GM18511 (cell line): ENCODE measurements around the gene ARFIP1.
A peak's percentile ranks its signal among the peaks of the same experiment; 100 is the strongest.
"Not testable (repeated sequence)": the region's sequence is repeated elsewhere in the genome, so short reads cannot be mapped to it uniquely, and the experiment has no call there.

Experiments
- ATAC-seq: cut with Tn5 transposase; IDR thresholded peaks from one replicate; pipeline ENCODE4 v1.9.1; 2021; ENCODE audit warnings: mild to moderate bottlenecking, moderate library complexity; ENCODE audit not compliant: unreplicated experiment

ARFIP1 gene, protein sequence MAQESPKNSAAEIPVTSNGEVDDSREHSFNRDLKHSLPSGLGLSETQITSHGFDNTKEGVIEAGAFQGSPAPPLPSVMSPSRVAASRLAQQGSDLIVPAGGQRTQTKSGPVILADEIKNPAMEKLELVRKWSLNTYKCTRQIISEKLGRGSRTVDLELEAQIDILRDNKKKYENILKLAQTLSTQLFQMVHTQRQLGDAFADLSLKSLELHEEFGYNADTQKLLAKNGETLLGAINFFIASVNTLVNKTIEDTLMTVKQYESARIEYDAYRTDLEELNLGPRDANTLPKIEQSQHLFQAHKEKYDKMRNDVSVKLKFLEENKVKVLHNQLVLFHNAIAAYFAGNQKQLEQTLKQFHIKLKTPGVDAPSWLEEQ

DNA sequence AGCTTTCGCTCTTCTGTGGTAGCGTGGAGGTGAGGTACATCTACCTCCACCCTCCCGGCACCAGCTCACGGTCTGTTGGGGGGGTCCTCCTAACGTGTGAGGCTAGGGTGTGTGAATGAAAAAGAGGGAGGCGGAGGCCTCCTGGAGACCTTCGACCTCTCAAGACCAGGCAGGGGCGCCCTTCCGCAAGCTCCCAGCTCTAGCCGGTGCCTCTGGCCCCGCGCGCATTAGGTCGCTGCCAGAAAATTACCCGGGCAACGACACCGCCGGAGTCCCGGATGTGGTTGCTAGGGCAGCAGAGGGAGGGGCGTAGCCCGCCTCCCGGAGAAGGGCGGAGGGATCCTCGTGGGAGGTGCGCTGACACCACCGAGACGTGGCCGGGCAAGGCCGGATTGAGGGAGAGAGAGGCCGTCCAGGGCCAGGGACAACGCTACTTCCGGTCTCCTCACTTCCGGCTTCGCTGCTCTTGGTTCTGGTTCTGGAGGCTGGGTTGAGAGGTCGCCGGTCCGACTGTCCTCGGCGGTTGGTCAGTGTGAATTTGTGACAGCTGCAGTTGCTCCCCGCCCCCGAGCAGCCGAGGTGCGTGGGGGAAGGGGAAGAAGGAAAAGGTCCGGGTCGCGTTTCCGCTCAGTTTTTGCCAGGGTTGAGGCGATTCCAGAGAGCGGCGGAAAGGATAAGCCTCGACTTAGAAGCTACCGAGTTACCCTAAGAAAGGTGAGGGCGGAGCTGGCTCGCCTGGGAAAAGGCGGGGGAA is at the start of gene ARFIP1, which contains the start of gene TIGD4:
TSS of gene ARFIP1 (plus strand) at position 442 of the 754 bp plus-strand sequence. CDS start 49,680 bp downstream, outside the sequence.
TSS of gene TIGD4 (minus strand) at position 218 of the 754 bp plus-strand sequence. CDS start 8,726 bp downstream, outside the sequence.
- ATAC-seq = peak; percentile 94

DNA sequence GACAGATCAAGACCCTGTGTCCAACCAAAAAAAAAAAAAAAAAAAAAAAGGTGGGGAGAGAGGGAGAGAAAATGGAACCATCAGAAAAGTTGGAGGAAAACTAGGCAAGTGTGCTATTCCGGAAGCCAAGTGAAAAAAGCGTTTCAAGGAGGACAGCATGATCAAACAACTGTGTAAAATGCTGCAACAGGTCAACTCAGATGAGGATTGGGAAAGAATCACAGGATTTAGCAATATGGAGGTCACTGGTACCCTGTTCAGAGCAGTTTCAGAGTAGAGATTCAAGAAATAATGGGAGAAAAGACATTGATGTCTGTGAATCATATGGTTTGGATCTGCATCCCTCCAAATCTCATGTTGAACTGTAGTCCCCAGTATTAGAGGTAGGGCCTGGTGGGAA is 47.8 kb upstream of the ARFIP1 start:
- no peak for ATAC-seq

DNA sequence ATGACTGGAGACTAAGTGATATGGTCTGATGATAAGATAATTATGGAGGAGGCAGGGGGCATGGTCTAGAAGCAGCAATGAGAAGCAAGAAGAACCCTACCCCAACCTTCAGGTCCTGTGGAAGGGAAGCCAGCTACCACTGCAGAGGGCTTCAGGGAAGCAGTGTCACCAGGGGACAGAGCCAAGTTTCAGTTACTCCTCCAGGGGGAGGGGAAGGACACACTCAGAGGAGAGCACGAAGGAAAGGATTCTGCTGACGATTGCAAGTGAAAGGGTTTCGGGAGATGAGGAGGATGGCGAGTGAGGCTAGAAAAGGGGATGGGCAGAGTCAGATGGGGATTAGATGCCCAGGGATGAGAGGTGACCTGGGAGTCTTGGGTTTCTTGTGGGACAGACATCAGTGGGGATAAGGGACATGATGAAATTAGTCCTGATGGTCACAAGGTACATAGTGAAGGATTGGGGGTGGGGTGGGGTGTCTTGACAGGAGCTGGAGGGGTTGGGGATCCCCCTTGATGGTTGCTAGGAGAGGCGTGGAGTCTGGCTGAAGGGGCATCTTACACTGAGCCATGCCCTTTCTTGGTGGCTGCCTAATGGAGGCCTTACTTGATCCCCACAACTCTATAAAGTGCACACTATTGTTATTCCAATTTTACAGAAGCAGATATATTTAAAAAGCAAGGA is 45.6 kb upstream of the ARFIP1 start:
- ATAC-seq = no peak

DNA sequence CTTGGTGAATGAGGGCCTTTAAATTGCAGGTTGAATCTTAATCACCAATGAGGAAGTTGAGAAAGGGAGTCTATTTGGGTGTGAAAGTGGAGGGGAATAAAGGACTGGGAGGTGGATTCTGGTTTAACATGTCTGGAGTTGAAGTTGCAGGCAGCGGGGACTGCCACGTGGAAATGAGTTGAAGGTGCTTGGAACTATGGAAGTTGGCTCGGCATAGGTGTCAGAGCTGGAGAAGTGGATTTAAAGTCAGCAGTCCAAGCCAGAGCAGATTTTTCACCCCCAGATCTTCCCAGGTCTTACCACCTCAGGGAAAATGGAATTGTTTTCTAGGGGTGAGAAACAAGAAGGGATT is 45.1 kb upstream of the ARFIP1 start:
- ATAC-seq = no peak

DNA sequence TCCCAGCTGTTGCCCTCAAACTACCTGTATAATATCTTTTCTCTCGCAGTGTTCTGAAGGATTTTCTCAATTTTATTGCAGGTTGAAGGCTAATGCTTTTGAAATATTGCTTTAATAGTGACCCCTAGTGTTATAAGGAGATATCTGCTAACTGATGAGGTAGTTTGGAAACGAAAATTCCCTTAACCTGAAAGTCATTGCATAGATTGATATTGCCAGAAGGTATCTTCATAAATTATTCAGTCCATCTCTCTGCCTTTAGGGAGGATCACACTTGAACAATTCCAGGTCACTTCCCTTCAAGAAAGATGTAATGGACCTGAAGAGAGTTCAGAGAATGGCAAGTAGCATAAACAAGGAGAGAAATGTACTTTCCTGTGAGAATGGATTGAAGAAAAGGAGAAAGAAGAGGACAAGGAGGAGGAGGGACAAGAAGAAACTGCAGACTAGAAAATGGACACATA is 44.3 kb upstream of the ARFIP1 start:
- ATAC-seq = no peak

DNA sequence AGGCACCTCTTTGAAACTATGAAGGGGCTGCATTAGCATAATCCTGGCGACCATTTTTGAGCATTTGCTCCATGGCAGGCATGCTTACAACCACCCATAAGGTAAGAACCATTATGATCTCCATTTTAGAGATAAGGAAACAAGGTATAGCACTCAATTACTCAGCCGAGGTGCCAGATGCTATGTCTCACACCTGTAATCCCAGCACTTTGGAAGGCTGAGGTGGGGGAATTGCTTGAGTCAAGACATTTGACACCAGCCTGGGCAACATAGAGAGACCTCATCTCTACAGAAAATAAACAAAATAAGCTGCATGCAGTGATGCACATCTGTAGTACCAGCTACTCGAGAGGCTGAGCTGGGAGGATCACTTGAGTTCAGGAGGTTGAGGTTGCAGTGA is 43.8 kb upstream of the ARFIP1 start:
- ATAC-seq = no peak

DNA sequence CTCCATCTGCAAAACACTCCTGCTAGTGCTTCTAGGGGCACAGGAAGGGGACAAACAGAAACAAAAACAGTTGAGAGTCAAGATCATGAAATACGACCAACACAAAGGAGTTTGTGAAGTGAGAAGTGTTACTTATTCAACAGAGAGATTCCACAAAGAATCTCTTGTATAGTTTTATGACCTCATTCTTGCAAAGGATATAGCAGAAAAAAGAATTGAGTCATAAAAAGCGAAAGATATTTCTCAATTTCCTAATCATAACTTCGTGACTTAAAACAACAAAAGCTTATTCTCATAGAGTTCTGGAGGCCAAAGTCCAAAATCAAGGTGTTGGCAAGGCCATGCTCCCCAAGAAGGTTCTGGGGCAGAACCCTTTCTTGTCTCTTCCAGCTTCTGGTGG is 40.9 kb upstream of the ARFIP1 start:
- ATAC-seq = no peak

DNA sequence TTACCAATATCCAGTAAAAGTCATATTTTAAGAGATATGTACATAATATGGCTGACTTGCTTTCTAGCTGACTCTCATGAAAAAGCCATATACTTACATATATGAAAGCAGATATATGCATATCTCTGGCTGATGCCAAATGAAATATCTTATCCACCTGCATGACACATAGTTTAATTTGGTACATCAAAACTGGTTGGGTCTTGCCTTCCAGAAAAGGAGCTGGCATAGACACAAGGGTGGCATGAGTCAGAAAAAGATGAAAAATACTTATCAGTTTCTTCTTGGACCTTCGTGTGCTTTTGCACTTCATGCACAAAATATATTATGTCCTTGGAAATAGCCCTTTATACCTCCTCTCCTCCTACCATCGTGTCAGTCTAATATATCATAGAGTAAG is 32.3 kb upstream of the ARFIP1 start:
- ATAC-seq = no peak

DNA sequence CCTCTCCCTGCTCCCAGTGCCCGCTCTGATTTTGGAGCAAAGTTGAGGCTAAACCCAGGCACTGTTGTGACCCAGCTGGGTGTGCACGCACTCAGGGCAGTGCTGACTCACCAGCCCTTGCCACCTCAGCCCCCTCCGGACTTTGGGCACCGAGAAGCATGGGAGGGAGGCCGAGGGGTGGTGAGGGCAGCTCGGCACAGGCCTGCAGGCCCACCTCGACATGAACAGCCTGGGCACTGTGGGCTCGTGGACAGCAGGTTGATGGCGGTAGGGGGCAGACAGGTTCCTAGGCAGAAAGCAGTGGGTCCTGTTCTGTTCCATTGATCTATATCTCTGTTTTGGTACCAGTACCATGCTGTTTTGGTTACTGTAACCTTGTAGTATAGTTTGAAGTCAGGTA is 31.1 kb upstream of the ARFIP1 start:
- no peak for ATAC-seq

DNA sequence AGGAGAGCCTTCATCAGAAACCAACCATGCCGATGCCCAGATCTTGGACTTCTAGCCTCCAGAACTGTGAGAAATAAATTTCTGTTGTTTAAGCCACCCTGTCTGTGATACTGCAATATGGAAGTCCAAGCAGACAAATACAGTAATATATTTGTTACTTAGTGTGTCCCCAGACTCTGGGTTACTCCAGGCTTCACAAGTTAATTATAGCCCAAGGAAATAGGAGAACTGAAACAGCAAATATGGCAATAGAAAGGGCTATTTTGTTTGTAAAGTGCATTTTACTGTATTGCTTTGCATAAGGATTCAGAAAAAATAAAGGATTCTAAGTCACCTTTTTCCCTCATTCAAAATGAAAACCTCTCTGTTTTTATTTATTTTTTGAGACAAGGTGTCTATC is 16.0 kb upstream of the ARFIP1 start:
- no peak for ATAC-seq

DNA sequence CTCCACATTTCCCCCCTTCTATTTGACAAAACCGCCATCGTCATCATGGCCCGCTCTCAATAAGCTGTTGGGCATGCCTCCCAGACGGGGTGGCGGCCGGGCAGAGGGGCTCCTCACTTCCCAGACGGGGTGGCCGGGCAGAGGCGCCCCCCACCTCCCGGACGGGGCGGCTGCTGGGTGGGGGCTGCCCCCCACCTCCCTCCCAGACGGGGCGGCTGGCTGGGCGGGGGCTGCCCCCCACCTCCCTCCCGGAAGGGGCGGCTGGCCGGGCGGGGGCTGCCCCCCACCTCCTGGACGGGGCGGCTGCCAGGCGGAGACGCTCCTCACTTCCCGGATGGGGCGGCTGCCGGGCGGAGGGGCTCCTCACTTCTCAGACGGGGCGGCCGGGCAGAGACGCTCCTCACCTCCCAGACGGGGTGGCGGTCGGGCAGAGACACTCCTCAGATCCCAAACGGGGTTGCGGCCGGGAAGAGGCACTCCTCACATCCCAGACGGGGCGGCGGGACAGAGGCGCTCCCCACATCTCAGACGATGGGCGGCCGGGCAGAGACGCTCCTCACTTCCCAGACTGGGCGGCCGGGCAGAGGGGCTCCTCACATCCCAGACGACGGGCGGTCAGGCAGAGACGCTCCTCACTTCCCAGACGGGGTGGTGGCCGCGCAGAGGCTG is 14.6 kb upstream of the ARFIP1 start:
- ATAC-seq = not testable (repeated sequence)

DNA sequence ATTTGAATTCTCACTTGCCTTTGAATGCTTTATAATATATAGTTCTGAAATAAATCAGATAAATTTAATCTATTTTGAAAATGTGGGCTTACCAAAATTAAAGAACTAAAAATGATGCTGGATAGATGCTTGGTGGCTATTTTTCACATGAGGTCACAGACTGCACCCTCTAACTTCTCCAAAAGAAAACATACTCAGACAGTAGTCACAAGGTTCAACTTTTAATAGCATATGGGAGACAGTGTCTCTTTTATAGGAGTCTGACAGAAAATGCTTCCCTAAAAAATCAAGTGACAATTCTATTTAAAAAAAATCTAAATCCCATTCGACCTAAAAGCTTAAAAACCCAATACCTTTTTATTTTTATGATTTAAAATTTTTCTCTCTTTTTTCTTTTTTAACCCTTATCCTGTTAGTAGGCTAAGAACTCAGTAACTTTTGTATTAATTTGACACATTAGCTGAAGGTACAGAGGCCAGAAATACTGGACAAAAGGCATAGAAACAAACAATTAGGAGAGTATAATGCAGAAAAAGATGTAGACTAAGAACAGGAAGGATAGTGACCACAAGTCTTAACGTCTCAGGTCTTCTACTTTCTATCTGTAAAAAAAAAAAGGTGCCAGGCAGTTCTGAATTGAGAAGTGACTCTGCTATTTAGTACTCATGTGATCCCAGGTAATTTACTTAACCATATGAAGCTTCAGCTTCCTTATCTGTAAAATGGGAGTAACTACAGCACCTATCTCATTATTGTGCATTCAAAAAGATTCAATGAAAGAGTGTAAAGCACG is 7.8 kb upstream of the ARFIP1 start:
- ATAC-seq = peak; percentile 96

DNA sequence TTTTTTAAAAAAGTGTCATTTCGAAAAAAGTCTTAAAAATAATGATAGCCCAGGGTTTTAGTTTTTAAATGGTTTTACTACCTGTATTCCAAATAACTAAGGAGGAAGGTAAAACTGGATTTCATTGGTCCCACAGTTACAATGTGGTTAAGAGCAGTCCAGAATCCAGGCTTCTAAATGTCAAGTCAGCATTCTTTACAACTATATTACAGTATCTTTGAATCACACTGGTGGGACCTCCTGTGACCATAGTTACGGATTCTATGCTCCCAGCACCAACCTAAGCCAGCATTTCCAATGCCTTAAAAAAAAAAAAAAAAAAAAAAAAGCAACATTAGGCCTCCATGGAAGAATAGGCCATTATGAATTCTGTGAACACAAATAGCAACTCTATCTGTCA is 6.4 kb upstream of the ARFIP1 start:
- no peak for ATAC-seq

DNA sequence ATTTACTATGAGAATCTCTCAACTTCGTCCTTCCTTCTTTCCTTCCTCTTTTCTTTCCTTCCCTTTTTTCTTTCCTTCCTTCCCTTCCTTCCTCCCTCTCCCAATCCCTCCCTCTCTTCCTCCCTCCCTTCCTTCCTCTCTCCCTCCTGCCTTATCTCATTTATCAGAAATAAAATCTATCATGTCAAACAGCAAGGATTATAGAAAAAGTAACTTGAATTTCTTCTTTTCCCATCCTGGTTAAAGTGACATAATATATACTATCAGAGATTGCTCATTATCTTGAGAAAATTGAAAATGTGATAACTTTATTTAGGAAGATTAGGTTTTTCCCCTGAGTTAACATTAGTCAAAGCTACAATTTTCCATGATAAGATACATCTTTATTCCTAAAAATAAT is 5.8 kb upstream of the ARFIP1 start:
- ATAC-seq = no peak

DNA sequence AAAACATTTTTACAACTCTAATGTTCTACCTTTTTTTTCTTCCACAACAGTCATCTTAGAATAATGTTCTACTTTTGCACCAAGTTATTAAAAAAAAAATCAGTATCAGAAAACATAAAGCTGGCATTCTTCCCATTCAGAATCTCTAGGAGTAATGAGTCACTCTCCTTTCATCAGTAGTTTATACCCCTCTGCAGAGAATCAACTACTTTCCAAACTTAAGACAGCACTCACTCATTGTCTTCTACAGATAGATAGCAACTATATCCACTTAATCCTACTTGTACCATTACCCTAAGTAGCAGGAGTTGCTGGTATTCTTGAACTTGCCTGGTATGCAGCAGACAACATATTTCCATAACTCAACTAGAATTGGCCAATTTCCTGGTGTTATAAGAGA is 3.4 kb upstream of the ARFIP1 start:
- ATAC-seq = no peak

DNA sequence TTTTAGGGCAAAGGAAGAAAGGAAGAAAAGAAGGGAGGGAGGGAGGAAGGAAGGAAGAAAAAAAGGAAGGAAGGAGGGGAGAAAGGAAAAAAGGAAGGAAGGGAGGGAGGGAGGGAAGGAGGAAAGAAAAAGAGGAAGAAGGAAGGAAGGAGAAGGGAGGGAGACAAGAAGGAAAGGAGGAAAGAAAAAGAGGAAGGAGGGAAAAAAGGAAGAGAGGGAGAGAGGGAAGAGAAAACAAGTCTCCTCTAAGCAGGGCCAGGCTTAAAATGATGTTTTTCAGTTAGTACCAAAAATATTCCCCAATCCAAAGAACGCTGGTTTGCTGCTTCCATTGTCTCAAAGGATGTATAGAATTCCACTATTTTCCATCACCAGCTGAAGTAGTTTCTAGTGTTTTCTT is 2.3 kb upstream of the ARFIP1 start:
- ATAC-seq = no peak

DNA sequence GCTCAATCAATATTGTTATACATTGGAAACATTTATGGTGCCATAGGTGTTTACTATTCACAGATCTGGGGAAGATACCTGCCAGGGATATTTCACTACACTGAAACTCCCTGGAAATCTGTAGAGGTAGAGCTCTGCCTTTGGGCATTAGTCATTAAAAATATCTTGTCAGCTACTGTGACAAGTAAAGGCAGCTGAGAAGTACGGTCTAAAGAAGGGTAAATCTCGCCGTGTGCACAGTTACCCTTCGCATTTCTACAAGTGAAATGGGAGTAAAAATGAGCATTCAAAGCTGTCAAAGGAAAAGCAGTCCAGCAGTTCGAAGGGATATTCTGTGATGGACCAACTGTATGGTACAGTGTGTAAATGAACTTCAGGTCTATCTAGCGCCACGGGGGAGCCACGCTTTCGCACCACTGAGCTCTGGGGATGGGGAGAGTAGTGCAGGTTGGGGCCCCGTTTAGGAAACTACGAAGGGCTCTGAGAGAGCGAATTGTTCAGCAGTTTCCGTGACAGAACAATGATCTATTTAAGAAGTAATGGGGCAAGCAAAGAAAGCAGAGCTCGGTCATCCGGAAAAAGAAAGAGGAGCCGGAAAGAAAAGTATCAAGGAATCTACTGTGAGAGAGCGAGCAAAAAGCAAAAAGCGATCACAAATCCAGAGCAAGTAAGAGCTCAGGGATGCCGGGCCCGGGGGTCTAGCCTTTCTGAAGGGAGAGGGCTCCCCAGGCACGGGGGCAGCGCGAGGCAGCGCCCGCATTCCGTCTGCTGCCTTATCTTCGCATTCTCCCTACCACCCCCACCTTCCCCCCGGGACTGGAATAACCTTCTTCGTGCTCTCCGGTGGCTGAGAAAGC is 870 bp upstream of the ARFIP1 start:
- peak; percentile 29 for ATAC-seq

DNA sequence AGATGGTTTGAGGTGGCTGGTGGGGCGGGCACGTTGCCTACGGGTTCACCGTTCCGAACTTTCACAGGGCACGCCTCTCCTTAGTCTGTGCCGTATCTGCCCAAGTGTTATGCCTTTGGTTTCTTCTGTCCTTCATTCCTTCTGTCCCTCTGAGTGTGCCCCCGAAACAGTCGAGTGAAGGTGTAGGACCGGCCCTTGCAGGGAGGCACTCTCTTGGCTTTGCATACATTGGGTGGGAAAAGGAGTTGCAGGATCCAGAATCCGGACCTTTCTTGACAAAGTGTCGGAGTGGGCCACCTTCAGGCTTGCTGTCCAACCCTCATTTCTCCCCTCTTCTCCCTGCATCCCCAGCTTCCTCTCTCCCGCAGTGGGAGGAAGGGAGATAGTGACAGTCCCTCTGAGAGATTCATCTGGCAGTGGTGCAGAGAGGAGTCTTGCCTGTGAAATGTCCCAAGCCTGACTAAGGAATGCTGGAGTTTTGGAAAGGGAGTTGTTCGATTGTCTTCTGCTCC is 569 bp downstream of the ARFIP1 start:
- no peak for ATAC-seq
